GM18870 (cell line): ENCODE measurements around the gene PDE3A.
"Not testable (repeated sequence)": the region's sequence is repeated elsewhere in the genome, so short reads cannot be mapped to it uniquely, and the experiment has no call there.

Experiments used
- ATAC-seq: cut with Tn5 transposase; IDR thresholded peaks from one replicate; pipeline ENCODE4 v1.9.1; 2021; ENCODE audit warnings: moderate library complexity; ENCODE audit not compliant: unreplicated experiment

PDE3A gene

GRCh38 chr12:20372326-20373096, 4.2 kb downstream of the PDE3A start:
- ATAC-seq: no peak

GRCh38 chr12:20374795-20375194, 6.5 kb downstream of the PDE3A start:
- ATAC-seq: no peak

GRCh38 chr12:20375560-20375959, 7.2 kb downstream of the PDE3A start:
- no peak for ATAC-seq

GRCh38 chr12:20376984-20377383, 8.6 kb downstream of the PDE3A start:
- no peak for ATAC-seq

GRCh38 chr12:20377750-20378149, 9.4 kb downstream of the PDE3A start:
- ATAC-seq: no peak

- ATAC-seq: no peak
Observed at GRCh38 chr12:20382117-20382516, 13.8 kb downstream of the PDE3A start.

GRCh38 chr12:20383612-20384011, 15.3 kb downstream of the PDE3A start:
- no peak for ATAC-seq

GRCh38 chr12:20384836-20385235, 16.5 kb downstream of the PDE3A start:
- not testable (repeated sequence) for ATAC-seq

- no peak for ATAC-seq
Observed at GRCh38 chr12:20390846-20391245, 22.5 kb downstream of the PDE3A start.

- ATAC-seq: no peak
Observed at GRCh38 chr12:20392339-20392738, 24.0 kb downstream of the PDE3A start.

- no peak for ATAC-seq
Observed at GRCh38 chr12:20393707-20394106, 25.4 kb downstream of the PDE3A start.

- ATAC-seq: no peak
Observed at GRCh38 chr12:20395791-20396550, 27.6 kb downstream of the PDE3A start.

- ATAC-seq: no peak
Observed at GRCh38 chr12:20398686-20399085, 30.3 kb downstream of the PDE3A start.

GRCh38 chr12:20400003-20400402, 31.7 kb downstream of the PDE3A start:
- no peak for ATAC-seq

- no peak for ATAC-seq
Observed at GRCh38 chr12:20403230-20403629, 34.9 kb downstream of the PDE3A start.

- no peak for ATAC-seq
Observed at GRCh38 chr12:20404576-20405346, 36.4 kb downstream of the PDE3A start.

GRCh38 chr12:20409607-20410377, 41.5 kb downstream of the PDE3A start:
- no peak for ATAC-seq

GRCh38 chr12:20410734-20411133, 42.4 kb downstream of the PDE3A start:
- ATAC-seq: no peak

GRCh38 chr12:20411345-20411744, 43.0 kb downstream of the PDE3A start:
- no peak for ATAC-seq

GRCh38 chr12:20415028-20415427, 46.7 kb downstream of the PDE3A start:
- ATAC-seq: no peak

- no peak for ATAC-seq
Observed at GRCh38 chr12:20415641-20416040, 47.3 kb downstream of the PDE3A start.
